Mesendoderm (in vitro differentiated cells): Measurements from ENCODE around the gene IFNA6.

ENCODE experiments used
- DNase-seq: peaks from one replicate; pipeline ENCODE4 v3.0.0; 2013
- H2AK5ac ChIP-seq: 2 replicates; pipeline ENCODE4 v1.6.1; 2013; ENCODE audit warnings: low read length, inconsistent platforms
- H2BK120ac ChIP-seq: 2 replicates; pipeline ENCODE4 v1.6.1; 2013; ENCODE audit warnings: low read depth, mild to moderate bottlenecking, low read length, moderate library complexity, mixed read lengths
- H2BK15ac ChIP-seq: replicated peaks from 2 replicates; pipeline ENCODE4 v1.6.1; 2013; ENCODE audit warnings: low read depth, mild to moderate bottlenecking, moderate library complexity
- H2BK5ac ChIP-seq: 2 replicates; pipeline ENCODE4 v1.6.1; 2013; ENCODE audit warnings: low read length, inconsistent platforms
- H3K18ac ChIP-seq: 2 replicates; pipeline ENCODE4 v1.6.1; 2013; ENCODE audit warnings: mild to moderate bottlenecking, low read length, mixed read lengths
- H3K23ac ChIP-seq: one replicate; pipeline ENCODE4 v1.6.1; 2013; ENCODE audit warnings: low read length
- H3K27ac ChIP-seq: 2 replicates; pipeline ENCODE4 v1.5.1; 2013; ENCODE audit warnings: low read depth, mild to moderate bottlenecking, inconsistent platforms, low read length, moderate library complexity
- H3K27me3 ChIP-seq: 2 replicates; pipeline ENCODE4 v1.6.1; 2013; ENCODE audit warnings: low read length, control low read depth, mild to moderate bottlenecking, inconsistent platforms; ENCODE audit not compliant: insufficient read depth, poor library complexity
- H3K36me3 ChIP-seq: 2 replicates; pipeline ENCODE4 v1.6.1; 2013; ENCODE audit warnings: low read length, inconsistent platforms; ENCODE audit not compliant: control insufficient read depth, insufficient read depth
- H3K4ac ChIP-seq: one replicate; pipeline ENCODE4 v1.6.1; 2013; ENCODE audit warnings: low read depth, mild to moderate bottlenecking, low read length, moderate library complexity
- H3K4me1 ChIP-seq: 2 replicates; pipeline ENCODE4 v1.6.1; 2013; ENCODE audit warnings: low read depth, low read length, inconsistent platforms; ENCODE audit not compliant: control insufficient read depth
- H3K4me2 ChIP-seq: 2 replicates; pipeline ENCODE4 v1.6.1; 2013; ENCODE audit warnings: low read length
- H3K4me3 ChIP-seq: 2 replicates; pipeline ENCODE4 v1.5.1; 2013; ENCODE audit warnings: mild to moderate bottlenecking, low read length
- H3K56ac ChIP-seq: one replicate; pipeline ENCODE4 v1.6.1; 2013; ENCODE audit warnings: low read length
- H3K79me1 ChIP-seq: 2 replicates; pipeline ENCODE4 v1.6.1; 2013; ENCODE audit warnings: low read length, inconsistent platforms
- H3K79me2 ChIP-seq: 2 replicates; pipeline ENCODE4 v1.6.1; 2013; ENCODE audit warnings: mild to moderate bottlenecking, low read length; ENCODE audit not compliant: control insufficient read depth, insufficient read depth
- H3K9ac ChIP-seq: 2 replicates; pipeline ENCODE4 v1.6.1; 2013; ENCODE audit warnings: low read length, inconsistent platforms
- H4K5ac ChIP-seq: one replicate; pipeline ENCODE4 v1.6.1; 2013; ENCODE audit warnings: low read length
- H4K8ac ChIP-seq: one replicate; pipeline ENCODE4 v1.6.1; 2013; ENCODE audit warnings: low read depth, mild to moderate bottlenecking, control low read depth, low read length, moderate library complexity
- WGBS: extraction: QIAGEN DNeasy Blood & Tissue Kit; methylation state at CpG from one replicate; pipeline ENCODE4 v1.1.7; 2013; ENCODE audit warnings: low lambda C conversion rate, missing lambda C conversion rate; ENCODE audit not compliant: insufficient coverage; ENCODE audit errors: extremely low coverage; 5-methylcytosine and 5-hydroxymethylcytosine counted together

Gene IFNA6

GRCh38 chr9:21316032-21316842 lies 34.5 kb downstream of the IFNA6 start:
- no peak overlapping the region for H4K8ac ChIP-seq
- H4K5ac ChIP-seq, result no peak overlapping the region
- no peak overlapping the region for H3K4ac ChIP-seq
- no peaks in the 10 kb centered on the region for H3K79me1 ChIP-seq
- no peak overlapping the region for H3K27ac ChIP-seq
- no peak overlapping the region for H2BK120ac ChIP-seq
- H2AK5ac ChIP-seq, result no peak overlapping the region
- H2BK5ac ChIP-seq, result no peak overlapping the region
- H3K36me3 ChIP-seq, result no peaks in the 10 kb centered on the region
- H3K56ac ChIP-seq, result no peak overlapping the region
- no peak overlapping the region for H3K9ac ChIP-seq
- H3K23ac ChIP-seq, result no peak overlapping the region
- no peak for DNase-seq
- no peak overlapping the region for H3K18ac ChIP-seq
- H3K4me3 ChIP-seq, result no peak overlapping the region
- no peak overlapping the region for H2BK15ac ChIP-seq
- no peaks in the 10 kb centered on the region for H3K79me2 ChIP-seq
- no peaks in the 10 kb centered on the region for H3K4me1 ChIP-seq
- H3K27me3 ChIP-seq, result no peaks in the 10 kb centered on the region
- H3K4me2 ChIP-seq, result no peak overlapping the region
- no CpG with 5 or more reads among the region's 8 CpGs for WGBS

- H3K18ac ChIP-seq, result no peak overlapping the region
- H3K4me2 ChIP-seq, result no peak overlapping the region
- no peak overlapping the region for H3K56ac ChIP-seq
- H2BK5ac ChIP-seq, result no peak overlapping the region
- H3K23ac ChIP-seq, result no peak overlapping the region
- H2BK120ac ChIP-seq, result no peak overlapping the region
- no peaks in the 10 kb centered on the region for H3K79me2 ChIP-seq
- H2BK15ac ChIP-seq, result no peak overlapping the region
- H3K4ac ChIP-seq, result no peak overlapping the region
- no peaks in the 10 kb centered on the region for H3K27me3 ChIP-seq
- H3K36me3 ChIP-seq, result no peaks in the 10 kb centered on the region
- no peak overlapping the region for H3K9ac ChIP-seq
- no peak overlapping the region for H4K5ac ChIP-seq
- no peaks in the 10 kb centered on the region for H3K79me1 ChIP-seq
- H3K27ac ChIP-seq, result no peak overlapping the region
- no peak overlapping the region for H3K4me3 ChIP-seq
- no CpG with 5 or more reads among the region's 2 CpGs for WGBS
- no peak overlapping the region for H4K8ac ChIP-seq
- no peak overlapping the region for H2AK5ac ChIP-seq
- no peak for DNase-seq
- no peaks in the 10 kb centered on the region for H3K4me1 ChIP-seq
Observed at GRCh38 chr9:21314152-21314551, 36.5 kb downstream of the IFNA6 start.

- Histone ChIP-seq H3K27me3 (no peaks in the 10 kb centered on the region), H2BK5ac (no peak overlapping the region), H3K4me3 (no peak overlapping the region), H3K27ac (no peak overlapping the region), H3K9ac (no peak overlapping the region), H2BK120ac (no peak overlapping the region), H2BK15ac (no peak overlapping the region), H3K4me2 (no peak overlapping the region), H3K4ac (no peak overlapping the region), H4K5ac (no peak overlapping the region), H3K56ac (no peak overlapping the region), H3K18ac (no peak overlapping the region), H3K79me2 (no peaks in the 10 kb centered on the region), H2AK5ac (no peak overlapping the region), H3K36me3 (no peaks in the 10 kb centered on the region), H3K4me1 (no peaks in the 10 kb centered on the region), H3K79me1 (no peaks in the 10 kb centered on the region), H3K23ac (no peak overlapping the region), H4K8ac (no peak overlapping the region)
- WGBS, result no CpG with 5 or more reads among the region's 1 CpG
- DNase-seq, result no peak
Observed at GRCh38 chr9:21311889-21312288, 38.8 kb downstream of the IFNA6 start.

- Histone ChIP-seq H3K9ac (no peak within 1 kb of the TSS), H3K56ac (no peak within 1 kb of the TSS), H4K5ac (no peak within 1 kb of the TSS), H3K4me2 (no peak within 1 kb of the TSS), H3K4me3 (no peak within 1 kb of the TSS), H3K79me2 (no peaks in the 10 kb centered on the region), H2BK15ac (no peak within 1 kb of the TSS), H4K8ac (no peak within 1 kb of the TSS), H2AK5ac (no peak within 1 kb of the TSS), H3K36me3 (no peaks in the 10 kb centered on the region), H3K79me1 (no peaks in the 10 kb centered on the region), H3K23ac (no peak within 1 kb of the TSS), H3K4me1 (no peaks in the 10 kb centered on the region), H3K4ac (no peak within 1 kb of the TSS), H2BK120ac (no peak within 1 kb of the TSS), H3K27ac (no peak within 1 kb of the TSS), H3K18ac (no peak within 1 kb of the TSS), H3K27me3 (no peaks in the 10 kb centered on the region), H2BK5ac (no peak within 1 kb of the TSS)
- DNase-seq, result no peak
- no CpG with 5 or more reads among the region's 2 CpGs for WGBS
Observed at GRCh38 chr9:21305213-21305612, 45.5 kb downstream of the IFNA6 start, which contains the start of gene IFNA5. IFNA5 (minus strand) TSS chr9:21305313; CDS start chr9:21305256, 57 bp downstream.
